GM12892 (cell line): Measurements from ENCODE around the gene RBM18.

Experiments
- POLR2A ChIP-seq: IDR thresholded peaks from 2 replicates; pipeline ENCODE4 v1.6.1; 2011; ENCODE audit warnings: low read depth, low read length, control low read depth
- POLR2AphosphoS5 ChIP-seq: IDR thresholded peaks from 2 replicates; pipeline ENCODE4 v1.6.1; 2011; ENCODE audit warnings: low read depth, low read length, control low read depth

GRCh38 chr9:122309861-122310260 is 45.2 kb upstream of the RBM18 start:
- TF ChIP-seq POLR2A (no peak), POLR2AphosphoS5 (no peak)
